SW 1271 (cell line): ENCODE results near the gene NAA16.
A peak's percentile ranks its signal among the peaks of the same experiment; 100 is the strongest.
"Not testable (repeated sequence)": the region's sequence is repeated elsewhere in the genome, so short reads cannot be mapped to it uniquely, and the experiment has no call there.

ENCODE experiments used
- DNase-seq, 2 experiments: peaks; one replicate each; lab custom pipeline; 2025; lab: John Stamatoyannopoulos, UW

NAA16 gene

GRCh38 chr13:41356385-41356648 lies 45.2 kb downstream of the NAA16 start:
- DNase-seq: not testable (repeated sequence)

- DNase-seq: no peak
Measured at GRCh38 chr13:41356786-41357185, 45.7 kb downstream of the NAA16 start.

GRCh38 chr13:41361491-41361890 lies 50.4 kb downstream of the NAA16 start:
- DNase-seq: no peak

- DNase-seq: no peak
Measured at GRCh38 chr13:41364043-41364442, 53.0 kb downstream of the NAA16 start.

- DNase-seq: no peak
Measured at GRCh38 chr13:41365631-41366030, 54.6 kb downstream of the NAA16 start.

- no peak for DNase-seq
Measured at GRCh38 chr13:41370736-41371135, 59.7 kb downstream of the NAA16 start.

GRCh38 chr13:41377446-41377845 lies 66.4 kb downstream of the NAA16 start:
- DNase-seq: no peak

- no peak for DNase-seq
Measured at GRCh38 chr13:41382431-41382830, 71.4 kb downstream of the NAA16 start.

GRCh38 chr13:41383386-41383785 lies 72.3 kb downstream of the NAA16 start:
- no peak for DNase-seq

GRCh38 chr13:41384749-41385503 lies 73.9 kb downstream of the NAA16 start:
- peak in 1 of 2 experiments; percentile 31 for DNase-seq

GRCh38 chr13:41386211-41386610 lies 75.1 kb downstream of the NAA16 start:
- no peak for DNase-seq

- DNase-seq: no peak
Measured at GRCh38 chr13:41387576-41387975, 76.5 kb downstream of the NAA16 start.

- no peak for DNase-seq
Measured at GRCh38 chr13:41388143-41388881, 77.2 kb downstream of the NAA16 start.

GRCh38 chr13:41389580-41389979 lies 78.5 kb downstream of the NAA16 start:
- no peak for DNase-seq

- DNase-seq: no peak
Measured at GRCh38 chr13:41394166-41394565, 83.1 kb downstream of the NAA16 start.

GRCh38 chr13:41398494-41399170 lies 87.6 kb downstream of the NAA16 start:
- no peak for DNase-seq

GRCh38 chr13:41401366-41401765 lies 90.3 kb downstream of the NAA16 start:
- no peak for DNase-seq

- no peak for DNase-seq
Measured at GRCh38 chr13:41402691-41403511, 91.8 kb downstream of the NAA16 start.

GRCh38 chr13:41403983-41404382 lies 92.9 kb downstream of the NAA16 start:
- no peak for DNase-seq

- DNase-seq: no peak
Measured at GRCh38 chr13:41405367-41405766, 94.3 kb downstream of the NAA16 start.

- DNase-seq: no peak
Measured at GRCh38 chr13:41407380-41407779, 96.3 kb downstream of the NAA16 start.

- DNase-seq: no peak
Measured at GRCh38 chr13:41408121-41408520, 97.1 kb downstream of the NAA16 start.
